CD4-positive, alpha-beta T cell treated with Interleukin-4 for 4 hours (primary cell): ENCODE results near the gene ITGA1.

ENCODE experiments used
- DNase-seq: peaks from one replicate; pipeline ENCODE4 v3.0.0-alpha.2; 2020

The ITGA1 gene

DNA sequence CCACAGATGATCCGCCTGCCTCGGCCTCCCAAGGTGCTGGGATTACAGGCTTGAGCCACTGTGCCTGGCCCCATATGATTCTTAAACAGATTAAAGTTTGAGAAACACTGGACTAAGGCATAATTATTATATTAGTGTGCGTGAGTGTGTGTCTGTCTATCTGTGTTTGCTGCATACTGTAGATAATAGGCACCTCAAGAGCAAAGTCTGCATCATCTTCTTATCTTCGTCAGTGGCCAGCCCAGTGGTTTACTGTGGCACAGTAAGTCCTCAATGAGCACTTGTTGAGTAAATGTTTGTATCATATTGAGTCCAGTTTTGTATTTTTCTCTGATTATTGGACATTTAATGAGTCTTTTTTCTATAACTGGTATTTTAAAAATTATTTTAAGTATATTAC lies 81.7 kb downstream of the ITGA1 start:
- no peak for DNase-seq

DNA sequence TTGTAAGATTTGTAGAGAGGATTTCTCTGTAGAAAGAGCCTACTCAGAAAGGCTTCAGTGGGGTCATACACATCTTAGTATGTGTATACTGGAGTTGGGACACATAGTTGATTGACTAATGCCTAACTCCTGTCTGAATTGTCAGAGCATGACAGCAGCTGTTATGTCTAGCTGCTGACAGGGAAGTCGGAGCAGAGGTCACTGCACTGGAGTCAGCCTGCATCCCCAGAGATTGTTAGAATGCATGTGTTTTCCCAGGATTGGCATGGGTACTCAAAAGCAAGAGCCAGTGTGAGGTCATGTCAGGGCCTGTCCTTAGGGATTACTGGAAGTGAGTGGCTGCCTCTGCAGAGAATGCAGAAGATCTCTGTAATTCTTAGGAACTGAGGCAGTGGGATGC lies 82.7 kb downstream of the ITGA1 start:
- DNase-seq = no peak

DNA sequence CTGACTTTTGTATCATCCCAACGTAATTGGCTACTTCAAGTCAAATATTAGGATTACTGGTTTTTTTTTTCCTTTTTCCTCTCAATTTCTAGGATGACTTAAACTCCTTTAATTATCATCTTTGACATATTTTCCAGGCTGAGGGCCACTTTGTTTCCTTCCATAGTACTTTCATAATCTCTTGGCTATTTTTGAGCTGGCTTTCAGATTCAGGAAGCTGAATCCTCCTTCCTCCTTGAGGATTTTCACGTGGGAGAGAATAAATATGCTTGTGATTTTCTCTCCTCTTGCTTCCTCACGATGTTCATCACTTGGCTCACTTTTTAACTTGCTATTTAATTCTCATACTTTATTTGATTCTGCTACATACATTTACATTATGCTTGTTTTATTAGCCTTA lies 88.1 kb downstream of the ITGA1 start:
- DNase-seq = no peak

DNA sequence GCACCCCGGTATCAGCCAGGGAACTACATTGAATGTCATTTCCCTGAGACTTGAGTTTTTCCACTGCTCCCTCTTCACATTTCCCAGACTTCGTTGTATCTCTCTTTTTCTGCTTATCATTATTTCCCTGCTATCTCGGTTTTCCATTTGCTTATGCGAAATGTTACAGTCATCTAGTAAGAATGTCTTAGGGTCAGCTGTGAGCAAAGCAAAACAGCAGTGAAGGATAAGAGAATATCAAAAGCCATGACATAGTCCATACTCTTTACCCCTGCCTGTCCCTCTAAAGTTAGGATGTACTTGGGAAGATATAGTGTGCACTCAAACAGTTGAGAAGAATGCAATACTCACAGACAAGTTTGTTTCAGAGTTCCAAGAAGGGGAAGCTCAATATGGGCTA lies 88.7 kb downstream of the ITGA1 start:
- no peak for DNase-seq

DNA sequence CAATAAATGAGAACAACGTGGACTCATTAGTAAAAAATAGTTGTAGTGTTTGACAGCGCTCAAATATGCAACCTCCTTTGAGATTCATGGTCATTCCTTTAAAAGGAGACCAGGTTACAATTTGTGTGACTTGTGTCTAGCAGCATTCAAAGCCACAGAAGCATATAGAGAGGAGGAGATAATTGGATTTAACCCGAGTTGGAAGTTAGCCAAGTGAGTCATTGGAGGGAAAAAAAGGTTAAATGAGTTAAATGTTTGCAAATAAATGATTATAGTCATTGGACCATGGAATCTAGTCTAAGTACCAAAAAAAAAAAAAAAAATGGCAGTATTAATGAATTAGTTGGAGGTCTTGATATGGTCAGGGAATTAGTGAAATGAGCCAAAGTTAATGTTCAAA lies 90.9 kb downstream of the ITGA1 start:
- DNase-seq = no peak

DNA sequence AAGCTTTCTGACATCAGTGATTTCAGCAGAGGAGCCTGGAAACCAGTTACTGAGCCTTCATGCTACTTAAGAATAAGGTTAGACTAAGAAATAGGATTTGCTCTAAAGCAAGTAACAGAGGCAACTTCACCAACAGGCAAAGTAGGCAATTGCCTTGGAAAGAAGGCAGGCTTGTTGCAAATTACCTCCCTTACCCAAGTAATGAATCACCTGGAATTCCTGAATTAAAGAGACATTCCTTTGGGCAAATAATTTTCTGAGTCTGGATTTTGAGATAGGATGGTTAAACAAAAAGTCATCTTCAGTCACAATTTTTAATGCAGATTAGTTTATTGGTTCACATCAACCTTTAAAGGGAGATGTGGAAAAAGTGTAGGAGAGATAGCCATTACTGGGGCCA lies 92.8 kb downstream of the ITGA1 start:
- no peak for DNase-seq

DNA sequence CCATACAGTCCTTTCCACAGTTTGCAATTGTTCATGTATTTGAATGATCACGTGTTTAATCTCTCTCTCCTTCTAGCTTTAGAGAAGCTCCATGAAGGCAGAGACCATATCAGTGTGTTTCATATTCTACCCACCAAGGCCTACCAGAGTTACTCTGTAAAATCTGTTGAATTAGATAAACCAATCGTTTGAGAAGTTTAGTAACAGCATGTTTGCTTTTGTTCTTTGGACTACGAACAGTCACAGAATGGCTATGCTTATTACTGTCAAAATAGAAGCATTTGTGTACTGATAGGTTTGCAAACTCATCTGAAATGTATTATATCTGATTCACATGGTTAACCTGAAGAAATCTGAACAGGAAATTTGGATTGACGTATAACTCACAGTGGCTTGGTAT lies 93.8 kb downstream of the ITGA1 start:
- no peak for DNase-seq

DNA sequence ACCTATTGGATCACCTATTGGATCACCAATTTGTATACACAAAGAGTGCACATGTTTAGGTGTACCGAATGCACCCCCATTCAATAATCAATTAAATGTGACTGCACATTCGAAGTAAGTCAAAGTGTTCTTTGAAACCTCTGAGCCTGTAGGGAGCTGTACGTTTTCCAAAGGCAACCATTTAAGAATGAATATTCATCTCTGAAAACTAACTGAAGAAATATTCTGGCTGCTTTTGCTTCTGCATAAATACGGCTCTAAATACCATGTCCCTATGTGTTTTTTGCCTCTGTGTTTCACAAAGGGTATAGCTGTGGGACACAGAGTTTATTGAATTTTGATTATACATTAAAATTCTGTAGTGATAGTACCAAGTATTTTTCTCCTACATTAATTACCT lies 95.4 kb downstream of the ITGA1 start:
- no peak for DNase-seq

DNA sequence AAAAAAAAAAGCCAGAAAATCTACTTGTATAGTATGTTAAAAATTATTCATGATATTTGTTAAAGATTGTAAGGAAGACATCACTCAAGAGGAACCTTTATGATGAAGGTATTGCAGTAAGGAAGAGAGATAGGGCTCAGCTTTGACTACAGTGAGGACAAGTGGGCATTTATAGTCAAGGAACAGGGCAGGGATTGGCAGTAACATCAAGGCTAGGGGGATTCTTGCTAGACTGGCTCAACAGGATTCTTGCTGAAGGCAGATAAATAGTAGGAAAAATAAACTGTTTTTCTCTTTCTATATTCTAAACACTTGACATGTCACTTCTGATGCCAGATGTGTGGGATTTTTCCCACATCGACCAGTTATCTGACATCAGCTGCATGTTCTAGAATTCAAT lies 96.7 kb downstream of the ITGA1 start:
- DNase-seq = no peak

DNA sequence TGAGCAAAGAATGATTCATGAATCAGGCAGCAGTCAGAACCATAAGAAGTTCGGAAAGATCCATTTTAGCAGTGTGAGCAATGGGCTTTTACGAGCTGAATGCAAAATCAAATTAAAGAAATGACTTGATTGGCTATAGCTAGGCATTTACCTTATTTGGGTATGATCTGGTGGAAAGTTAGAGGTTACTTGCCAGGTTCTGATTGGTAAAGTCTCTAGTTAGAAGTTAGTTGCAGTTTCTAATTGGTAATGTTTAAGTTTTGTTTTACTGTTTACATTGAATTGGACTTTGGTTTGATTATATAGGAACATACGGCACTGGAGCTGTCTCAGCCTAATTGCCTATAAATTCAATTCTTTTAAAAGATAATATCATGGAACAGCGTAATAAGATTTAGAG lies 97.9 kb downstream of the ITGA1 start:
- no peak for DNase-seq

DNA sequence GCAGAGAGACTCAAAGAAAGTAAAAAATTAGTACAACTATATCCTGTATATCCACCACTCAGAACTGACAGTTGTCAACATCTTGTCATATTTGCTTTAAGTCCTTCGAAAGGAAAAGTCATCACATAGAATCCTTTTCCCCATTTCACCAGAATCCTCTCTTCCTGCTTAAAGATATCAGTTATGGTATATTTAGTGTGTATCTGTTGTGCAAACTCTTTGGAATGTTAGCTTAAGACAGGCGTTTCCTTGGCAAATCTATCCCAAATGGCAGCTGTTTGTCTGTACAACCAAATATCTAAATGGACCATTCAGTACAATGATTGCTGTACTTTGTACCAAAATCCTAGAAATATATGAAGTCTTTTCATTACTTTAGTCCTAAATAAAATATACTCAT lies 98.5 kb downstream of the ITGA1 start:
- DNase-seq = no peak

DNA sequence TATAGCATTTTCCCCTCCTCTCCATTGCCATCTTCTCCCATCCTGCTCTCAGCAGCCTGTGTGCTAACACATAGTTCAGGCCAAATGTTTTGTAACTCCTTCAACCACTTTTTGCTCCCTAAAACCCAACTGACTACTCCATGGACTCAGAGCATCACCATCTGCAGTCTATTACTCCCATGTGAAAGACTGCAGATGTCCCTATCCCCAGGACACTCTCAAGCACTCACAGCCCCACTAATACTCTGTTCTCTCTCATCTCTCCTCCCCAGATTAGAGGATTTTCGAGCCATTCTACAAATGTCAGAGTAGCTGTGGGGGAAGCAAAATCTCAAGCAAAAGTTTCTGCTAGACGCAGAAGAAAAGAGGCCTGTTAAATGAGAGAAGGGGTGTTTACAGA lies 99.3 kb downstream of the ITGA1 start:
- no peak for DNase-seq

DNA sequence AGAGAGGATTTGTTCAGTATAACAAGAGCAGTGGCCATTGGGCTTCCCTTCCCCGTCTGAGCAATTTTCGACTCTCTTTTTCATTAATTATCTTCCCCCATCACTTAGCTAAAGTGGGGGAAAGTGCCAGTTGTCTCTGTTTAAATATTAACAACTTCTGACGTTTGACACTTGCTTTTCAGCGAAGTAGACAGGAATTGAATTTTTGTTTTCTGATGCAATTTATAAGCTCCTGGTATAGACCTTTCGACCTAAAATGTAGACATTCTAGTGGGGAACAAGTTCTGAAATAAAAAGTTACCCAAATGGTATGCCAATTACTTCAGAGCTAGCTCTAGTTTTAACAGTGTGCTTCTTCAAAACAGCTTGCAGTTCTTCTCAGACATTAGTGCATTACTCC lies 100.6 kb downstream of the ITGA1 start:
- DNase-seq = no peak

DNA sequence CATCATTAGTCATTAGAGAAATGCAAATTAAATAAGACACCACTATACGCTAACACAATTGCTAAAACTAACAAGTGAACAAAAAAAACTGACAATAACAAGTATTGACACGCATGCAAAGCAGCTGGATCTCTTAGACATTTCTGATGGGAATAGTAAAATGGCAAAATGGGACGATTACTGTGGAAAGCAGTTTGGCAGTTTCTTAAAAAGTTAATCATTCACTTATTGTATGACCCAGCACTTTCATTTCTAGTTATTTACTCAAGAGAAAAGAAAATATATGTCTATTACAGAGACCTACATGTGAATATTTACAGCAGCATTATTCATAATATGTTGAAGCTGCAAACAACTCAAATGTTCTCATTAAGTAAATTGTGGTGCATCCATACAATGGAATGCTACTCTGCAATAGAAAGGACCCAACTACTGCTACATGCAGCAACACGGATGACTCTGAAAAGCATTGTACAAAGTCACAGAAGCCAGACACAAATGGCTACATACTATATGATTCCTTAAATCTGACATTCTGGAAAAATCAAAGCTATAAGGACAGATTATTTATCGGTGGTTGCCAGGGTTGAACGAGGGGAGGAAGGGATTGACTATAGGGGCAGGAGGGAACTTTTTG lies 104.6 kb downstream of the ITGA1 start:
- no peak for DNase-seq

DNA sequence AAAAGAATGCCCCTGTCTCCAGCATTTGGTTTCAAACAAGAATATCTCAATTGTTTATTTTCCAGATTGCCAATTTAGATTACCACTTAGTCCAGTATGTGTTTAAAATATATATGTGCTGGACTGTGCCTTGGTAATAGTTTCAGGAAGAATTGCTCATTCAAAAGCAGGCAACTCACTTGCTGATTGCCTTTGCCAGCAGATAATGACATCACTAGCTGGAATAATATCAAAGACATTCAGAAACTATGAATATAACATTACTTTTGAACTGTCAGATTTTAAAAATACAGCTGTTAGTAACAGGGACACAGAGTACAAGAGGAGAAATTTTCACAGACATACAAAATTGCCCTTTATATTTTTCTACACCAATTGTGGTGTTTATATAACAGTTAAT lies 105.4 kb downstream of the ITGA1 start:
- DNase-seq = no peak

DNA sequence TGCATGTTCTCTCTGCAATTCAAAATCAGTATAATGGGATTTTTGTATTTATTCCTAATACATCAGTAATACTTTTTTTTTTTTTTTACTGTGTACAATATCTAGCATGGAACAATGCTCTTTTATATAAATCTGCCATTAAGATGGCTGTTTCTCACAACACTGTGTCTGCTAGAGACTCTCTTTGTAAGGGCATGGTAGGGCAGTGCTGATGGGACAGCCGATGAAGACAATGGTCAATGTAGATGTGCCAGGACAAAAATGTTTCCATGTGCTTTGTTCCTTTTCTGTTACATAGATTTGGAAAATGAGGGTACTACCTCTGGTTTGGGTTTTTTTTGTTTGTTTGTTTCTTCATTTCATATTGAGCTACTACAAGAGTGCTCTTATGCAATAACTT lies 106.1 kb downstream of the ITGA1 start:
- DNase-seq = no peak

DNA sequence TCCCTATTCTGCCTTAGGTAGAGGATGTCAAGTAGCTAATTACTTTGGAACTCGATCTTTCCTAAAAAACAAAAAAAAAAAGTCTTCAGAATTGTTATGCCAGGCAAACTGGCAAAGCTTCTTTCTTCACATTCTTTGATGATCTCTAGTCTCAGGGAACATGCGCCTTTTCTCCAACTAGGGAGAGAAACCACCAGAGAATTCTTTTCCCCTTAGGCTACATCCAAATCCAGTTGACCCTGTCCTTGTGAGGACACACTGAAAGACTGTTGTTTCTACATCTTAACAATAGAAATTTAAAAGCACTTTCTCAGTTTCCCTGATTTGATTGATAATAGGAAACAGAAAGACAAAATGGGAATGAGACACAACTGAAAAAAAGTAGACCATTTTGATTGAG lies 106.7 kb downstream of the ITGA1 start:
- DNase-seq = no peak

DNA sequence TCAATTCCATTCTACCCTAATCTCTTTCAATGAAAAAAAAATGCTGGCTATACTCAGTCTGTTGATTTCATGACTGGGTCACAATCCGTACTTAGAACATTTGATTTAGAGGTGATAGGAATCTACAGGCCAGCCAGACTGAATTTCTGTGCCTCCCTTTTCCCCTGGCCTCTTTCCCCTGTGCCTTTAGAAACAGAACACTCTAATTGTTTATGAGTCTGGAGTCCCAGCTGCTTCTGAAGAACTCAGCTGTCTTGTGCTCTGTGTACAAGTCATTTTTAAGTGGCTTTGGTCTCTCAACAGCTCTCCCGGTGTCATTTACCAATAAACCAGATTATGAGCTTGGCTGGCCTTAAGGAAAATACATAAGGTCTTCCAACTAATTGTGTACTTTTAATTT lies 107.4 kb downstream of the ITGA1 start:
- no peak for DNase-seq

DNA sequence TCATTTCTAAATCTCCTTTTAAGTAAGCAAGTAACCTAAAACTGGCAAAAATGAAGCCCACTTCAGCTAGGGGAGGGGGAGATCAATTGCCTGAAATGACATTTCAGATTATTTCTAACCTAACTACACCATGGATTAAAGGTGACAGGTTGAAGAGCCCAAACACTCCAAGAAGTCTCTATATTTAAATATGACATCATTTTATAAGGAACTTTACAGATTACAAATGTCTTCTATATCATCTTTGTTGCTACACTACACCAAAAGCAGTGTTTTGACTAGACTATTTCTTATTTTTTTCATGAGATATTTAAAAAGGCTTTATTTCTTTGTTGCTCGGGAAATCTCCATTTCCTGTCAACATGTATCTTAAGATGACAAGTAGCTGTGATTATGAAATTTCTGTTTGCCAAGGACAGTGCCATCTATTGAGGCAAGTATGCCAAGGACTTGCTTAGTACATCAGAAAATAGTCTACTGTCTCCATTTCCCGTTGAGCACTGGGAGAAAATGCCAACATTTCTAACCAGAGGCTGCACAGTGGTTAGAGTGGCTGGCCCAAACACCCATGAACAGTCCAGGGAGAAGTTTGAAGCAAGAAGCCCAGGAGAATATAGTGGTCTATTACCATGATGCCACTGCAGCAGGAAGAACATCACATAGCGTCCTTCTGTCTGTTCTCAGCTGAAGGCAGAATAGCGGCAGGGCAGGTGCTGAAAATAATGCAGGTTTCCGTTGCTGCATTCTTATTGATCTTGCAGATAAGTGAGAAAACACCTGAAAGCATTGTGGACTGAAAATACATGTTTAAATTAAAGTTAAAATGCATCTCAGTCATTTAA lies 108.1 kb downstream of the ITGA1 start:
- DNase-seq = no peak

DNA sequence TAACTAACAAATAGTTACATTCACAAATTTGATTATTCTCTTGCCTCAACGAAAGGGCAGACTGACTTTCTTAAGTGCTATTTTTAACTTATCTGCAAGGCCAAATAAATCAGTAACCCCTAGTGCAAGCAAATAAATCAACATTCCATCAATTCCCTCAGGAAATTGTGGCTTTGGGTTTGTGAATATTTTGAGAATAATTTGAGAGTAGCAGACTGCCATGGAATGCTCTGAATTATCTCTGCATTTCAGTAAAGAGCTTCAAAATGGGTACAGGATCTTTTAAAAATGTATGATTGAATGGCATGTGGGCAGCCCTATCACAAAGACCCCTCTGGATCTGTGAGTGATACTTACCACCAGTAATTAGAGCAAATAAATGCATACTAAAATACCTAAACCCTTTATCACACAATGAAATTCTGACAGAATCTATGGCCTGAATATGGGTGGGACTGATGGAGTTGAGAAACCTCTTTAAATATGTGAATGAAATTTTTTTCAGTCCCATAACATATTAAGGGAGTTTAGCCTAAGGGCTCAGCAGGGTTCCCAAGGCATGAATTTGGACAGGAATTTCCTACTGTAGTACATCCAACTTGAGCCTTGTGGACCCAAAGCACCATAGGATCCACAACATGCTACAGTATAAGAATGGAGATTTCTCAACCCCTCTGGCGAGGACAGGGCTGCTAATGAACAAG lies 109.0 kb downstream of the ITGA1 start:
- DNase-seq = no peak

DNA sequence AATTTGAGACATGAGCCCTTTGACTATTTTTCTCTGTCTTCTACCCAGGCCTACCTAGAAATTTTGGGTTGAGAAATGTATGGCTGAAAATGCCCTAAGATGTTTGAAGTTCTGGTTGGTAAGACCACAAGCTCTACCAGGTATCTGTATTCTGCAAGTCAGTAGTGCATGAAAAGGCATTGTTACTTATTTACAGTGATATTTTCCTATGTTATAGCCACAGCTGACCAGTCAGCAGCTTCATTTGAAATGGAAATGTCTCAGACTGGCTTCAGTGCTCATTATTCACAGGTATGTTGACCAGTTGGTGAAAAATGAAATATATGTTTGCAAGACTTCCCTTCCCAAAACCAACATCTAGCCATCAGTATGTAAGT lies 109.5 kb downstream of the ITGA1 start:
- DNase-seq = no peak

DNA sequence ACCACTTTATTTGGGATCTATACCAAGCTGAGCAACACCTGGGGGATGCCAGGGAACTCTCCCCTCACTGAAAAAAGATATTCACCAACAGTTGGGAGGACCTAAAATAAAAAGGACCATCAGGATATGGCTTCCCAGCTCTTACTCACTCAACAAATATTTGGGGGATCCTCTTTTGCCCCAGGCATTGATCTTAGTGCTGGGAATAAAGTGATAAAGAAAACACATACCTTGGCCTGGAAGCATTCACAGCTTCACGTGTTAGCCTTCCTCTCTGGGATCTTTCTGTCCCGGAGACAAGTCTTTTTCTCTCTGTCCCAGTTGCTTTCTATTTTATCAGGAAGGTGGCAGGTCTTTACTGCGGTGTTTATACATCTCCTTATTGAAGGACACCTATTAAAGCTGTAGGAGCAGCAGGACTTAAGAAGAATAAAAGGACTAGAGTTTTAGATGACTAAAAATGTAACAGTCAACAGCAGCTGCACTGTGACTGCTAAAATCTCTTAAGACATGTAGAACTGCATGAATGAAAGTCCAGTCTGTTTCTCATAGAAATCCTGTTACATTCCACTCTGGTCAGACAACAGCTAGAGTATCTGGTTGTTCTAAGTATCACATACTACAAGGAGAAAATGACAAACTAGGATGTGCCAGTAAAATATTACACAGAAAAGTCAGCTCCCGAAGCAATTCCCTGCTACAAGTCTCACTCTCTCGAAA lies 111.4 kb downstream of the ITGA1 start:
- no peak for DNase-seq

DNA sequence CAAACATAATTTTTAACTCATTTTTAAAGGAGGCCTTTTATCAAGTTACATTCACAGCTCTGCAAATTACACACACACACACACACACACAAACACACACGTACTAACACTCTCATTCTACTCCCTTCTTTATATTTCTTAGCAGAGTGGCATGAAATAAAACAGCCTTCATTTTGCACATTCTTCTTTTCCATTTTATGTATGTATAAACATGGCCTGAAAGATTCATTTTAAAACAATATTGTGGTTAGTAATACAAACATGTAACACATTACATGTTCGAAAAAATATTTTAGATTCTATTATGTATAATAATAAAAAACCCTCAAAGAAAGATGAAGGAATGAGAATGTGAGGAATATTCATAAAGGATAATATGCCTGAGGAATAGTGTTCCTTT lies 115.4 kb downstream of the ITGA1 start:
- DNase-seq = no peak

DNA sequence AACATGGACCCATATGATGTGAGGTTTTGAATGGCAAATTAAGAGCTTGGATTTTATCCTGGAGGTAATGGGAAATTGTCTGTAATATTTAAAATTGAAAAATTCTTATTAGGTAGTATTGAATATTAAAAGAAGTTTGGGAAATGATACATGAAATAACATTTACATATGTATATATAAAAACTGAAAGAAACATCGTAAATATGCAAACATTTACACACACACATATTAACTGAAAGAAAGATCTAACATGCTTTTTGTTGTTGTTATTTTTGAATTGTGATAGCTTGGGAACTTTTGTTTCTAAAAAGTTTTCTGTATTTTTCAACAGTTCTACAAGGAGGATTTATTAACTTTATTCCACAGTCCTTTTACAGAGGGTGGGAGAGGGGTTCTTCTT lies 118.6 kb downstream of the ITGA1 start:
- no peak for DNase-seq
